ENCODE data around the gene TRERF1.

TRERF1 gene

DNA sequence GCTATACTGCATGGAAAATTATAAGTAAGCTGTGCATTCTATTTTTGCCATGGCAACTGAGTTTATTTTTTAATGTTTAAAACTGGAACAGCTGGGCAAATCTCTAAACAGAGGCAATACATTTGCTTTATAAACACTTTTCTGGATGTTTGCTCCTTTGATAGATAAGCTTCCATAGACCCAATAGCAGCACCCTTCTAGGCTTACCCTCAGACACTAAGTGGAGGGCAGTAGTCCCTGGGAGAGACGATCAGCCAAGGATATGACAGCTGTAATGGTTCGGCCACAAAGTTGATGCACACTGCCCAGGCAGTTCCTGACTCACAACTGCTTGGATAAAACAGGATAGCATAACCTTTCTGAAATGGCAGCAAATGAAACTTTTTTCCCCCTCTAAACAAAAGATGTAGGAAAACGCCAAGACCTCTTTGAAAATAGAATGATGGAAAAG is 225.5 kb downstream of the TRERF1 start:
- Histone ChIP-seq H2BK120ac (ENCODE audit: low read depth, low read length) (no peak overlapping the region), H3K79me1 (replicated peaks; ENCODE audit: low read length, poor library complexity, severe bottlenecking) (peaks cover 8% of the 10 kb centered on the region), H2BK5ac (ENCODE audit: low read depth, low read length, poor library complexity, severe bottlenecking) (peak overlapping the region; percentile 61), H3K4ac (ENCODE audit: low read depth in 1 of 2, low read length in 2 of 2) (no peak overlapping the region), H3K14ac (ENCODE audit: low read length in 2 of 2) (no peak overlapping the region), H2AFZ (ENCODE audit: low read depth, low read length) (no peak overlapping the region), H3K36me3 (ENCODE audit: control insufficient read depth in 1 of 2, insufficient read depth in 2 of 2, low read depth in 1 of 2, low read length in 2 of 2) (peaks cover 9 to 39% of the 10 kb centered on the region in 2 experiments), H2BK15ac (ENCODE audit: low read depth, poor library complexity, severe bottlenecking) (no peak overlapping the region), H3K18ac (ENCODE audit: low read depth in 1 of 2, low read length in 2 of 2) (no peak overlapping the region), H3K4me1 (ENCODE audit: control insufficient read depth, insufficient read depth, low read depth, low read length) (peaks cover 20% of the 10 kb centered on the region), H3K23ac (ENCODE audit: low read length in 2 of 2) (no peak overlapping the region), H3K4me3 (ENCODE audit: insufficient read depth in 1 of 2, low read depth in 1 of 2, low read length in 2 of 2) (no peak overlapping the region), H3K27me3 (ENCODE audit: control insufficient read depth in 1 of 2, insufficient read depth in 1 of 2, low read length in 2 of 2) (no peaks in the 10 kb centered on the region), H4K91ac (ENCODE audit: low read length) (no peak overlapping the region), H2BK12ac (ENCODE audit: low read length in 2 of 2) (no peak overlapping the region), H3K27ac (ENCODE audit: low read length, poor library complexity, severe bottlenecking) (peak overlapping the region; percentile 96), H4K8ac (ENCODE audit: low read length) (no peak overlapping the region), H3K4me2 (ENCODE audit: low read length, poor library complexity, severe bottlenecking) (peak overlapping the region; percentile 24), H3K9me3 (ENCODE audit: control insufficient read depth, low read length) (no peaks in the 10 kb centered on the region), H2AK5ac (ENCODE audit: low read length, severe bottlenecking) (peak overlapping the region; percentile 33), H3K9ac (ENCODE audit: low read length) (peak overlapping the region; percentile 68)
- 7% methylated on average over 3 of the region's 3 CpGs for whole genome bisulfite sequencing
- DNase-seq: peak; percentile 89

- 50% methylated on average over 1 of the region's 4 CpGs for WGBS
- Histone ChIP-seq H3K18ac (ENCODE audit: low read depth in 1 of 2, low read length in 2 of 2) (no peak overlapping the region), H3K9ac (ENCODE audit: low read length) (peak overlapping the region; percentile 68), H4K91ac (ENCODE audit: low read length) (no peak overlapping the region), H3K4ac (ENCODE audit: low read depth in 1 of 2, low read length in 2 of 2) (no peak overlapping the region), H3K27ac (ENCODE audit: low read length, poor library complexity, severe bottlenecking) (peak overlapping the region; percentile 48), H3K14ac (ENCODE audit: low read length in 2 of 2) (no peak overlapping the region), H2BK120ac (ENCODE audit: low read depth, low read length) (no peak overlapping the region), H3K79me1 (replicated peaks; ENCODE audit: low read length, poor library complexity, severe bottlenecking) (peaks cover 8% of the 10 kb centered on the region), H3K4me1 (ENCODE audit: control insufficient read depth, insufficient read depth, low read depth, low read length) (peaks cover 23% of the 10 kb centered on the region), H3K36me3 (ENCODE audit: control insufficient read depth in 1 of 2, insufficient read depth in 2 of 2, low read depth in 1 of 2, low read length in 2 of 2) (peaks cover 6 to 31% of the 10 kb centered on the region in 2 experiments), H3K4me3 (ENCODE audit: insufficient read depth in 1 of 2, low read depth in 1 of 2, low read length in 2 of 2) (no peak overlapping the region), H2AK5ac (ENCODE audit: low read length, severe bottlenecking) (no peak overlapping the region), H3K23ac (ENCODE audit: low read length in 2 of 2) (no peak overlapping the region), H4K8ac (ENCODE audit: low read length) (no peak overlapping the region), H2BK5ac (ENCODE audit: low read depth, low read length, poor library complexity, severe bottlenecking) (no peak overlapping the region), H2AFZ (ENCODE audit: low read depth, low read length) (no peak overlapping the region), H3K4me2 (ENCODE audit: low read length, poor library complexity, severe bottlenecking) (no peak overlapping the region), H2BK12ac (ENCODE audit: low read length in 2 of 2) (no peak overlapping the region), H3K27me3 (ENCODE audit: control insufficient read depth in 1 of 2, insufficient read depth in 1 of 2, low read length in 2 of 2) (no peaks in the 10 kb centered on the region), H2BK15ac (ENCODE audit: low read depth, poor library complexity, severe bottlenecking) (no peak overlapping the region), H3K9me3 (ENCODE audit: control insufficient read depth, low read length) (no peaks in the 10 kb centered on the region)
- DNase-seq: no peak
Observed at GRCh38 chr6:42225419-42225818, 226.3 kb downstream of the TRERF1 start.

- Histone ChIP-seq H3K4me3 (ENCODE audit: insufficient read depth in 1 of 2, low read depth in 1 of 2, low read length in 2 of 2) (no peak overlapping the region), H3K9me3 (ENCODE audit: control insufficient read depth, low read length) (no peaks in the 10 kb centered on the region), H3K14ac (ENCODE audit: low read length in 2 of 2) (no peak overlapping the region), H2BK15ac (ENCODE audit: low read depth, poor library complexity, severe bottlenecking) (no peak overlapping the region), H3K23ac (ENCODE audit: low read length in 2 of 2) (no peak overlapping the region), H3K4ac (ENCODE audit: low read depth in 1 of 2, low read length in 2 of 2) (no peak overlapping the region), H3K18ac (ENCODE audit: low read depth in 1 of 2, low read length in 2 of 2) (no peak overlapping the region), H2BK5ac (ENCODE audit: low read depth, low read length, poor library complexity, severe bottlenecking) (no peak overlapping the region), H3K27me3 (ENCODE audit: control insufficient read depth in 1 of 2, insufficient read depth in 1 of 2, low read length in 2 of 2) (no peaks in the 10 kb centered on the region), H3K4me1 (ENCODE audit: control insufficient read depth, insufficient read depth, low read depth, low read length) (peaks cover 23% of the 10 kb centered on the region), H2AFZ (ENCODE audit: low read depth, low read length) (no peak overlapping the region), H4K91ac (ENCODE audit: low read length) (no peak overlapping the region), H2BK120ac (ENCODE audit: low read depth, low read length) (no peak overlapping the region), H3K4me2 (ENCODE audit: low read length, poor library complexity, severe bottlenecking) (no peak overlapping the region), H4K8ac (ENCODE audit: low read length) (no peak overlapping the region), H3K36me3 (ENCODE audit: control insufficient read depth in 1 of 2, insufficient read depth in 2 of 2, low read depth in 1 of 2, low read length in 2 of 2) (peaks cover 6 to 30% of the 10 kb centered on the region in 2 experiments), H3K9ac (ENCODE audit: low read length) (peak overlapping the region; percentile 46), H2AK5ac (ENCODE audit: low read length, severe bottlenecking) (no peak overlapping the region), H3K79me1 (replicated peaks; ENCODE audit: low read length, poor library complexity, severe bottlenecking) (peaks cover 8% of the 10 kb centered on the region), H2BK12ac (ENCODE audit: low read length in 2 of 2) (no peak overlapping the region), H3K27ac (ENCODE audit: low read length, poor library complexity, severe bottlenecking) (no peak overlapping the region)
- DNase-seq: no peak
Observed at GRCh38 chr6:42225029-42225339, 226.7 kb downstream of the TRERF1 start.

DNA sequence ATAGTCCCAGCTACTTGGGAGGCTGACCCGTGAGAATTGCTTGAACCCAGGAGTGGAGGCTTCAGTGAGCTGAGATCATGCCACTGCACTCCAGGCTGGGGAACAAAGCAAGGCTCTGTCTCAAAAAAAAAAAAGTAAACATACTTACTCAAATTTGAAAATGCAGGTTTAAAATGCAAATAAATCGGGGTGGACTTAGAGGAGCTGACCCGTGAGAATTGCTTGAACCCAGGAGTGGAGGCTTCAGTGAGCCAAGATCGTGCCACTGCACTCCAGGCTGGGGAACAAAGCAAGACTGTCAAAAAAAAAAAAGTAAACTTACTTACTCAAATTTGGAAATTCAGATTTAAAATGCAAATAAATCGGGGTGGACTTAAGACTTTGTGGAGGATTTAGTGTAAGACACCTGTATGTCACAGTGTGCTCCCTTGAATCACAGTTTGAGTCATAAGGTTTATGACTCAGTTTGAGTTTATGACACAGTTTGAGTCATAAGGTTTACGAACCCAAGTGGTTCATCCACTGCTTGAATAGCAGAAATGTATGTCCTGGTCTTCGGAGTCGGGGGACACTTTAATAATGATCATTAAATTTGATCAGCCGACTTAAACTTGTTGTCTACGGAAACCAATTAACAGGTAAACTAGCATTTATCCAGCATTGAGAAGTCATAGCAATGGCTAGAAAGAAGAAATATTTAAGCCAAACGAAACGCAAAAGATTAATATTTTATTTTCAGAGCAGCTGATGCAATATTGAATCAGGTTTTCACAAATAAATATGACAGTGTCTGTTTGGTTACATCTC is 227.3 kb downstream of the TRERF1 start:
- Histone ChIP-seq H2BK5ac (ENCODE audit: low read depth, low read length, poor library complexity, severe bottlenecking) (no peak overlapping the region), H2AK5ac (ENCODE audit: low read length, severe bottlenecking) (no peak overlapping the region), H4K8ac (ENCODE audit: low read length) (no peak overlapping the region), H3K4me1 (ENCODE audit: control insufficient read depth, insufficient read depth, low read depth, low read length) (peaks cover 23% of the 10 kb centered on the region), H3K23ac (ENCODE audit: low read length in 2 of 2) (no peak overlapping the region), H3K36me3 (ENCODE audit: control insufficient read depth in 1 of 2, insufficient read depth in 2 of 2, low read depth in 1 of 2, low read length in 2 of 2) (peaks cover 6 to 29% of the 10 kb centered on the region in 2 experiments), H3K18ac (ENCODE audit: low read depth in 1 of 2, low read length in 2 of 2) (no peak overlapping the region), H3K27ac (ENCODE audit: low read length, poor library complexity, severe bottlenecking) (peak overlapping the region; percentile 50), H2AFZ (ENCODE audit: low read depth, low read length) (no peak overlapping the region), H3K4me3 (ENCODE audit: insufficient read depth in 1 of 2, low read depth in 1 of 2, low read length in 2 of 2) (no peak overlapping the region), H3K4me2 (ENCODE audit: low read length, poor library complexity, severe bottlenecking) (no peak overlapping the region), H3K9ac (ENCODE audit: low read length) (peak overlapping the region; percentile 46), H2BK15ac (ENCODE audit: low read depth, poor library complexity, severe bottlenecking) (no peak overlapping the region), H3K79me1 (replicated peaks; ENCODE audit: low read length, poor library complexity, severe bottlenecking) (peaks cover 6% of the 10 kb centered on the region), H3K27me3 (ENCODE audit: control insufficient read depth in 1 of 2, insufficient read depth in 1 of 2, low read length in 2 of 2) (no peaks in the 10 kb centered on the region), H3K4ac (ENCODE audit: low read depth in 1 of 2, low read length in 2 of 2) (no peak overlapping the region), H3K14ac (ENCODE audit: low read length in 2 of 2) (no peak overlapping the region), H2BK120ac (ENCODE audit: low read depth, low read length) (no peak overlapping the region), H4K91ac (ENCODE audit: low read length) (no peak overlapping the region), H3K9me3 (ENCODE audit: control insufficient read depth, low read length) (no peaks in the 10 kb centered on the region), H2BK12ac (ENCODE audit: low read length in 2 of 2) (no peak overlapping the region)
- DNase-seq: peak; percentile 90
- WGBS: 53% methylated on average over 11 of the region's 12 CpGs

Measured in mesenchymal stem cell (in vitro differentiated cells and primary cell).